Heart left ventricle (tissue), 13 donors: Measurements from ENCODE around the gene GNG7.

Experiments used
- POLR2A ChIP-seq, 2 donors: fragments of 450-650 bp; IDR thresholded peaks; one replicate each; pipeline ENCODE4 v1.6.1; 2017; ENCODE audit warnings: antibody characterized with exemption in 2 of 2, mild to moderate bottlenecking in 2 of 2, moderate library complexity in 2 of 2
- TF ChIP-seq, protein P1 (sequence below), 12 donors: fragments of 200-600 bp; sonication (generic) in 4 of 12; IDR thresholded peaks; one replicate each; pipeline versions ENCODE4 v1.5.0 to v1.8.0; 2018 to 2022; ENCODE audit warnings: antibody characterized with exemption in 12 of 12, mild to moderate bottlenecking in 5 of 12
- donor health status: ischemic (EF 13 %, LVEDD 7.1; RV severe dilation, severe dysfunction).
- donor health status: DM: no; HTN: yes; CAD: no.
- donor health status: DM: no; HTN: no; CAD: no.
- donor health status: ischemic (EF 25% LVEDD 6.9; RV normal size, moderate dysfunction).
- donor health status: ischemic (EF 25% LVEDD 5.7; RV mildly dilated, moderate dysfunction).
- donor health status: ischemic (EF 35%, LVEDD 5.7; RV mildly dilated, moderate dysfunction).
- donor health status: nonischemic (EF 11% LVEDD 7.7; RV severe dilation, severe dysfunction).
- donor health status: DM: yes; HTN: yes; CAD: no.
- donor health status: PGD.
- donor health status: ischemic (EF 29% LVEDD 5.4; RV normal size, mild dysfunction).
- donor health status: nonischemic (EF 23%, LVEDD 6.1; RV moderate dilation, normal function).

DNA sequence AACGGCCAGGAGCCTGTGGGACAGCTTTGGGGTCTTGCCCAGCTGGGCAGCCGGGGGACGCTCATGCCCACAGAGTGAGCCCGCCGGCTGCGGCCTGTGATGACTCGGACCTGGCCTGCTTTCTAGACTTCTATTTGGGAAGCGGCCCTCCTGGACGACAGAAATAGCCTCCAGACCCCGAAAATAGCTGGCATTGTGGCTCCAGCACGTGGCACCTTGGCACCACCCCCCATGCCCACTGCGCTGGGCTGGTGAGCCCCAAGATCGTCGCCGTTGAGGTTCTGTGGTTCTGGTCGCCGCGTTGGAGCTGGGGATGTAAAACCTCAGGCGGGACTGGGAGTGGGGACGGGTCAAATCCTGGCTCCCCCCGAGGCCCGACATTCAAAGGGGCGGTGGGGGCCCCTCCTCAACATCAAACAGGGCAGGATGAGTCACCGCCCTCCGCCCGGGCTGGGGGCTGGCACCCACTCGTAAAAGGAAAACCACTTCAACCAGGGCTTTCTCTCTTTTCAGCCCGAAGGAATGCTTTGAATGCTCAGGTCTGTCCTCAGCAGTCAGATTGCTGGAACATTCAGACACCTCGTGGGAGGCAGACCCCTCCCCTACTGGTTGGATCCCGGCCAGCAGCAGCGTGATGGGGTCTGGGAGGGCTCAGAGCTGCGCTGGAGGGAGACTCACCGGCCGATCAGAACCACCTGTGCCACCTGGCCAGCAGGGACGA lies 184.5 kb downstream of the GNG7 start:
- TF ChIP-seq, protein P1, sequence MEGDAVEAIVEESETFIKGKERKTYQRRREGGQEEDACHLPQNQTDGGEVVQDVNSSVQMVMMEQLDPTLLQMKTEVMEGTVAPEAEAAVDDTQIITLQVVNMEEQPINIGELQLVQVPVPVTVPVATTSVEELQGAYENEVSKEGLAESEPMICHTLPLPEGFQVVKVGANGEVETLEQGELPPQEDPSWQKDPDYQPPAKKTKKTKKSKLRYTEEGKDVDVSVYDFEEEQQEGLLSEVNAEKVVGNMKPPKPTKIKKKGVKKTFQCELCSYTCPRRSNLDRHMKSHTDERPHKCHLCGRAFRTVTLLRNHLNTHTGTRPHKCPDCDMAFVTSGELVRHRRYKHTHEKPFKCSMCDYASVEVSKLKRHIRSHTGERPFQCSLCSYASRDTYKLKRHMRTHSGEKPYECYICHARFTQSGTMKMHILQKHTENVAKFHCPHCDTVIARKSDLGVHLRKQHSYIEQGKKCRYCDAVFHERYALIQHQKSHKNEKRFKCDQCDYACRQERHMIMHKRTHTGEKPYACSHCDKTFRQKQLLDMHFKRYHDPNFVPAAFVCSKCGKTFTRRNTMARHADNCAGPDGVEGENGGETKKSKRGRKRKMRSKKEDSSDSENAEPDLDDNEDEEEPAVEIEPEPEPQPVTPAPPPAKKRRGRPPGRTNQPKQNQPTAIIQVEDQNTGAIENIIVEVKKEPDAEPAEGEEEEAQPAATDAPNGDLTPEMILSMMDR (IDR thresholded peaks at IDR 0.05): no peak
- no peak for TF ChIP-seq POLR2A (IDR thresholded peaks at IDR 0.05)
